NCI-H1694 (cell line): Measurements from ENCODE around the gene TRIM2.

Experiments
- DNase-seq: peaks from one replicate; lab custom pipeline; 2025; lab: John Stamatoyannopoulos, UW

TRIM2 gene

DNA sequence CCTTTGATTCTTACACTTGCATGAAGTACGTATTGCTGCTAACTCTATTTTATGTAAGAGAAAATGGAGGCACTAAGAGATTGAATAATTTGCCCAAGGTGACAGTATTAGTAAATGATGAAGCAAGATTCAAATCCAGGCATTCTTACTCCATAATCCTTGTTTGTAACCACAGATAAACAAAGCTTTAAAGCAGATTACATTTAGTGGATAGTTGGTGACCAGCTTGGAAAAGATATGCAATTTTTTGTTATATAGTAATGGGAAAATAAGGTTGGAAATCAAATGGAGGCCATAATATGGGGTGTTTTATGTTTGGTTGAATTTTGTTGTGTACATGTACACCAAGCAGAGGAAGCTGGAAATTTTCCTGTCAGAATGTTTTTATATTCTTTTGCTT lies 171.1 kb downstream of the TRIM2 start:
- DNase-seq: no peak

GRCh38 chr4:153383131-153383530 lies 178.9 kb downstream of the TRIM2 start:
- DNase-seq: no peak

DNA sequence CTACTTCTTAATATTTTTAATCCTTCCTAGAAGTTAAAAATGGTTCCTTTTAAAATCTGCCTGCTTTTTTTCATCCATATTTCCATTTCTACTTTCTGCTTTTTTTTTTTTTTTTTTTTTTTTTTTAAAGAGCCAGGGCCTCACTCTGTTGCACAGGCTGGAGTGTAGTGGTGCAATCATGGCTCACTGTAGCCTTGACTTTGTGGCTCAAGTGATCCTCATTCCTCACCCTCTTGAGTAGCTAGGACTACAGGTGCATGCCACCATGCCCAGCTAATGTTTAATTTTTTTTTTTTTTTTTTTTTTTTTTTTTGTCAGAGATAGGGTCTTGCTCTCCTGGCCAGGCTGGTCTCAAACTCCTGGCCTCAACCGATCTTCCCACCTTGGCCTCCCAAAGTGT lies 179.9 kb downstream of the TRIM2 start:
- no peak for DNase-seq

DNA sequence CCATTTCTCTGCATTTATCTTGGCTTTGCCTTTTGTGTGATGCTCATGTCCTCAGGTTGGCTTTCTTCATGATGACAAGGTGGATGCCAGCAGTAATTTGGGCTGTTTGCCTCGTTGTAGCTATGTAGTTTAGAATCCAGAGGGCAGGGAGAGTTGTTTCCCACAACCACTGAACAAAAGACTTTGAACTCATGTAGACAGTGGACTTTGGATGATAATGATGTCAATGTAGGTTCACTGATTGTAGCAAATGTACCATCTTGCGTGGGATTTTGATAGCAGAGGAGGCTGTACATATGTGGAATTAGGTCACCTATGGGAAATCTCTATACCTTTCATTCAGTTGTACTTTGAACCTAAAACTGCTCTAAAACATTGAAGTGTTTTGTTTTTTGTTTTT lies 181.5 kb downstream of the TRIM2 start:
- no peak for DNase-seq

- no peak for DNase-seq
These were observed 183.7 kb downstream of the TRIM2 start for GRCh38 chr4:153387981-153388380.
